GM19468 (cell line): ENCODE measurements around the gene CAMK2B.

Experiments used
- ATAC-seq: cut with Tn5 transposase; IDR thresholded peaks from one replicate; pipeline ENCODE4 v1.9.1; 2021; ENCODE audit warnings: mild to moderate bottlenecking, moderate library complexity, moderate number of reproducible peaks; ENCODE audit not compliant: unreplicated experiment; ENCODE audit errors: extremely low read depth

The CAMK2B gene

GRCh38 chr7:44277391-44277790 is 48.0 kb downstream of the CAMK2B start:
- no peak for ATAC-seq

GRCh38 chr7:44276571-44277221 is 48.7 kb downstream of the CAMK2B start:
- no peak for ATAC-seq

DNA sequence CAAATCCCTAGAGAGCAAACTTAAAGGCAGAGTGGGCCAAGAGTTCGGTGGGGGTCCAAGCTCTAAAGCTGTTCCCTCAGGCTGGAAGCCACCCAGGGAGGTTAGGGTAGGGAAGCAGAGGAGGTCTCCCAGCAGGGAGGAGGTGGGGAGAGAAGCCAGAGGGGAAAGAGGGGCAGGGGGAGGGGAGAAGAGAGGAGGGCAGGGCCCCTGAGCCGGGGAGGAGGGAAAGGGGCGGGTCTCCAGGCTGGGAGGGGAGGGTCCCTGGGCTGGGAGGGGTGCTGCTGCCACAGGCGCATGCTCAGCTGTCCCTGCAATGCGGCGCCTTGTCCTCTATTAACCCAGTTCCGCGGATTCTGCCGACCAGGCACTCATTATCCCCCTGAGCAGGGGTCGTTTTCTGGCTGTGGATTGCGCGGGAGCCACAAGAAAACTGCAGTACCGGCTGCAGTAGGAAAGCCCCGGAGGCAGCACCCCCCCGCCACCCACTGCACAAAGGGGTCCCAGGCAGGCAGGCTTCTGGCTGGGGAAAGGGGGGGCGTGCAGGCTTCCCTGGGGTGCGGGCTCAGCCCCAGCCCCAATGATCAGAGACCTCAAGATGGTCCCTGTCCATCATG is 49.3 kb downstream of the CAMK2B start:
- ATAC-seq = no peak

DNA sequence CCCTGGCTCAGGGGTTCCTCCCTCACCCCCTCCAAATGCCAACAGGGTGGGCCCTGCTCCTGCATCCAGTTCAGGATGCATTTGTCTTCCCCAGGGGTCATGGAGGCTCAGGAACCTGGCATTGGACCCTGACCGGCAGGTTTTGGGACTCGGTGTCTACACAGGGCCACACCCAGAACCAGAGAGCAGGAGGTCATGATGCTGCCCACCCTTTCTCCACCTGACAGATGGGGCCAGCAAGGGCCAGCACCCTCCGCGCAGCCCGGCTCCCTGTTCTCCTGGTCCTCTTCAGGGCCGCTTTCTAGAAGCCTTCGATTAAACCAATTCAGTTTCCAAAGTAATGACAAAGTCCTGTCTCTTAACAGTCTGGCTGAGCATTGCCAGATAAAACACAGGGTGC is 50.2 kb downstream of the CAMK2B start:
- no peak for ATAC-seq

DNA sequence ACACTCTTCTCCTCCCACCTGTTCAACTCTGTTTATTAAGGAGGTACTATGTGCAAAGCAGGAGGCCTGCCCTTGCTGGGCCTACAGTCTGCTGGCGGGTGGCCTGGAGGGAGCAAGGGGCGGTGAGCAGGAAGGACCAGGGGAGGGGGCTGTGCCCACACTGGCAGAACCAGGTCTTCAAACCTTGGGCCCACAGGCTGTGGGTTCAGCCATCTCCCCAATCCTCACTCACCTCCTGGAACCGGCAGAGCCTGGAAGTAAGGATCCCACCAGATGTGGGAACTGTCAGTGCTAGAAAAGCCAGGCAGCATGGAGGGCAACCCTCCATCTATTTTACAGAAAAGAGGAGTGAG is 50.8 kb downstream of the CAMK2B start:
- no peak for ATAC-seq

- no peak for ATAC-seq
Measured at GRCh38 chr7:44273681-44274622, 51.4 kb downstream of the CAMK2B start.

DNA sequence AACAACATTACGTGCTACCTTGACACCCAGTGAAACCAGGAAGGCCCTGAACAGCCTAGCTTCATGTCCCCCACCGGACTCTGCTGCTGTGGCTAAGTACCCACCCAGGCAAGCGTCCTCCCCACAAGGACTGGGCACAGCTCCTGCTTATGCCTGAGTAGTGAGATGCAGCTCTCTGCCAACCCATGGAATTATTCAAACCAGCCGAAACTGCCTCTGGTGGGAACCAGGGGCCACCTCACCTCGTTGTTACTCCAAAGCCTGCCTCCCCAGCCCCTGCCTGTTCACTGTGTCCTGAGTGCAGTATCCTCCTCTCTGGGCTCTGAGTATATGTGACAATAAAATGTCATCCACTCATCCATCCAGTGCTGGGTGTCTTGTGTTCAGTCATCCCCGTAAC is 52.4 kb downstream of the CAMK2B start:
- no peak for ATAC-seq

DNA sequence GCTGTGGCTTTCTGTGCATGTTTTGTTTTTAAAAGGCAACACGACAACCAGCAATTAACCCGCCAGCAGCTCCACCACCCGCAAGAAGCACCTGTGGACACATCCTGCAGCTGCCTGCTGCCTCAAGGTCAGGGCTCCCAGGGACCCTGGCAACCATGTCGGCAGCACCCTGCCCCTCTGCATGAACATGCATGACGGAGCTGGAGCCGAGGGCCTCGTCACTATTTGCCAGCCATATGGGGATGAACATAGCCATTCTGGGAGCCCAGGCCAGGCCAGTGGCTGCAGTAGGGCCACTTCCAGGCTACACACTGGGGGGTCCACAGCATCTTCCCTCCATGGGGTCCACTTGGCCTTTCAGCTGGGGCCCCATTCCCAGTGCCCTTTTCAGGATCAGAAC is 52.9 kb downstream of the CAMK2B start:
- no peak for ATAC-seq

GRCh38 chr7:44269943-44270493 is 55.4 kb downstream of the CAMK2B start:
- ATAC-seq = no peak

DNA sequence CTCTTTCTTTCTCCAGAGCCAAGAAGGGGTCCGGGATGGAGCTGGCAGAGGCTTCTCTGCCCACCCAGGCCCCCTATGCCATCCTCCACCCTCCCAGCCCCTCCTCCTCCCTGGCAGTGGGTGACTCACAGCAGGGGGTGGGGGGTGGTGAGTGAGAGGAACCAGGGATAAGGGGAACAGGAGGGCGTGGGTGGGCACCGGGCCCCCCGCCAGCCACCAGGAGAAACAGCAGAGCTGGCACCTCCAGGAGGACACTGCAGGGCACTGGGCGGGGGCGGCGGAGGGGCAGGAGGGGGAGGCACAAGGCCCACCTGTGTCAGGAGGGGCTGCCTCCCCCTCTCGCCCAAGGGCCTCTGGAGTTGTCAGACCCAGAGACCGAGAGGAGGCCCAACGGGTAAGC is 56.0 kb downstream of the CAMK2B start:
- no peak for ATAC-seq

DNA sequence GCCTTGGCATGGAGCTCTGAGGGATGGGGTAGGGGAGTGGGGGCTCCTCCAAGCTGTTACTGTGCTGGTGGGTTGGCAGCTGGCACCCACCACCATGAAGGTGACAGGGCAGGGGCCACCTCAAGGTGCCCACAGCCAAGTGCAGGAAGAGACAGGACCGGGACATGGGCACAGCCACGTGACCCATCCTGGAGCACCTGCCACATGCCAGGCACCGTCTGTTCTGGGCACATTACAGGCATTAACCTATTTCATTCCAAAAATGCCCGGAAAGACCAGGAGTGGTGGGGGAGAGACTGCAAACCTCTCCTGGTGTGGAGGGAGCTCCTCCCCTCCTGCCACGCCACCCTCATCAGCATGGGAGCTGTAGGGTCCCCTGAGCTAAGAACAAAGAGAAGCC is 56.7 kb downstream of the CAMK2B start:
- ATAC-seq = no peak

DNA sequence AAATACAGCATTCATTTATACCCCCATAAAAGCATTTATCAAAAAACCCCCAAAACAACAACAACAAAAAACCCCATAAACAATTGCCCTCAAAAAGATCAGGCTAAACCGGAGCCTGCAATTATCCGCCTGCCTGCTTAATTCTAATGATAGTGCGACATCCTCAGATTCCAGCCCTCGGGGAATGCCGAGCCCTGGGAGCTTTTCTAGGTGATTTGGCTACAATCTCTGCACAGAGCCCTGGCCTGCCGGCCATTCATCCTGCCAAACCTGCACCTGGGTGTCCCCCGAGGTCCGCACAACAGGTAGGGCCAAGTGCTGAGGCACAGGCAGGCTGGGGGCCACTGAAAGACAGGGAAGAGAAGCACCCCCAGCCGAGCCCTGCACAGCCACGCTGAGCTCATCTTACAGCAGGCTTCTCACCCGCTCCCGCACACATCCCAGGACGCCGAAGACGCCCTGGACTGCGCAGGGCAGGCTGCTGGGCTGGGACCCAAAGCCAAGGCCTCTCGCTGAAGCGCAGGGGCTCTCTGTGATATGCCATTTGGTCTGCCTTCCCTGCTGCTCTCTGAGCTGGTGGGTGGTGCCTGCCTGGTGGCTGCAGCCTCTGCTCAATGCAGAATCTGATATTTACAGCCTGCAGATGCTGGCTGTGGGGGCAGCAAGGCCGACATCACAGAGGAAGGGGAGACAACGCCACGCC is 57.5 kb downstream of the CAMK2B start:
- no peak for ATAC-seq

DNA sequence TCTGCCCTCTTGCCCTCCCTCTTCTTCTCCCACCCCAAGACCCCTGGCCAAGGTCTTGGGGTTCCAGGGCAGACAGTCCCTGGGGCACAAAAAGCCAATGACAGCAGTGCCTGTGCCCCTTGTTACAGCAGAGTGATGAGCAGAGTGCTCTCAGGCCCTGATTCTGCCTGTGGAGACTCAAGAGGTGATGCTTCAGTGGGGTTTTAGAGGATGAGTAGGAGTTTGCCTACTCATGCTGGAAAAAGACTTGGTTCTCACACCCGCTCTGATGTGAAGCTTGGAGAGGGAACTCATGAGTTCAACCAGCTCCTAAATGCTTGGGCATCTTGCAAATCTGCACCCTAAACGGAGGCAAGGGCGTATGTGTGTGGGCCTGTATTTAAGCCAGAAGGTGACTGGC is 58.2 kb downstream of the CAMK2B start:
- no peak for ATAC-seq

- ATAC-seq = no peak
Measured at GRCh38 chr7:44266526-44266925, 58.9 kb downstream of the CAMK2B start.

DNA sequence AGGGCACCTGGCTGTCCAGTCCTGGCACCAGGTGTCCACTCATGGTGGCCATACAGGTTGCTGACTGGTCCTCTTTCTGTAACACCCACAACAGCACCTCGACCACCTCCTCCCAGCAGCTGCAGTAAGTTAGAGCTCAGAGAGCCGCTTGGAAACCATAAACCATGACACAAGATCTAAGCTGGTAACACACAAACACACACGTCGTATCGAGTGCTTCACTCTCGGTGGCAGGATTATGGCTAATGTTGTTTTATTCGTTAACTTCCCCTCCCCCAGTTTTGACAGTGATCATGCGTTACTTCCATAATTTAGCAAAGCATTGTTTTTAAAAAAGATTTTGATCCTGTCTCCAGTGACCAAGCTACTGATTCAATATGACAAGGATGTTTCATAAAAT is 59.7 kb downstream of the CAMK2B start:
- ATAC-seq = no peak

DNA sequence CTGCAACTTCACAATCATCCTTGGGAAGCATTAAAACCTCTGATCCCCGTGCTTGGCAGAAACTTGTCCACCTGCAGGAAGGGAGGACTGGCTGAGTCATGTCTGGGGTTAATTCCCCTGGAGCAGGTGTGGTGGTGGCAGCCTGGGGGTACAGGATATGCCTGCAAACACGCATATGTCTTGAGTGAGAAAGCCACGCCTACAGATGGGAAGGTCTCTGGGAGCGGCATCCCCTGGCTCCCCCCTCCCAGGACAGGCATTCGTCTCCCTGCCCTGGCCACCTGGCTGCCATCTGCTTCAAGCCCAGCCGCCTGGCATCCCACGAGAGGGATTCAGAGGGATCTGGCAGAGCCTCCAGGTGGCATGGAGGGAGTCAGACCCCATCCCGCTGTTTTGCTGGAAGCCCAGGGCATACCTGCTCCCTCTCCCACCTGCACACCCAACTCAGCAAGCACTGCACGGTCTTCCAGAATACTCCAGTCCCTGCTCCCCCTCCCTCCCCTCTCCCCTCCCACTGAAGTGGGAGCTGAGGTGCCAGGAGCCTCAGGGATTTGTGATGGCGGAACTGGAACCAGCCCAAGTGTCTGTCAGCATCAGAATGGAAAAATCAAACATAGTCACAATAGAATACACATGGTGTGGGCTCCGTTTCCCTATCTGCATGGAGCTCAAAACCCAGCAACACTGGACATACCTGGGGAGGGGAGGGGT is 61.0 kb downstream of the CAMK2B start:
- no peak for ATAC-seq

DNA sequence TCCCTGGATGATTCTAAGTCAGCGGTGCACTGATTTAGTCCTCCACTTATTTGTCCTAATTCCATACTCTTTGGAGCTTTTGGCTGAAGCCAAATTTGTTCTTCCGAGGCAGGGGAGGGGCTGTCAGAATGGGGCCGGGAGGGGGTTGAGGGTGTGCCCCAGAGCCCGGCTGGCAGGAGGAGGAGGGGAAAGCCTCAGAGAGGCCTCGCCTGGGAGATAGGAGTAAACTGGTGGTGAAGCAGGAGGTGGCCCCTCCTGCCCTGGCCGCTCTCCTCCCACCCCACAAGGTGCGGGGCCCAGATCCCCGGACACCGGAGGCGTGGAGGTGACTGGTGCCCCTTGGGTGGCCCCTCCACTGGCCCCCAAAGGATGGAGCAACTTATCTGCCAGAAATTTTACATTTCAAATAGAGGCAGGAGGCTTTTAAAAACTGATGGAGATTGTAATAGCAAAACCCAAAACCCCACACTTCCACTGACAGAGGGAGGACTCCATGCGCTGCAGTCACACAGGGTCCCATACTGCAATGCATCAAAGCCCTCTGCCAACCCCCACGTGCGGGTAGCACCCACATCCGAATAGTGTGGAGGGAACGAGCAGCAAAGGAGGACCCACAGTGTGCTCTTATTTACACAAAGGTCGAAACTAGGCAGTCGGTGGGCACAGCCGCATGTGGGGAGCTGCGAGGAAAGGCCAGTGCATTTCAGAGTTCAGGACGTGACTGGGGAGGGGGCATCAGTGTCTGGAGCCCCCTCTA is 61.9 kb downstream of the CAMK2B start:
- no peak for ATAC-seq

DNA sequence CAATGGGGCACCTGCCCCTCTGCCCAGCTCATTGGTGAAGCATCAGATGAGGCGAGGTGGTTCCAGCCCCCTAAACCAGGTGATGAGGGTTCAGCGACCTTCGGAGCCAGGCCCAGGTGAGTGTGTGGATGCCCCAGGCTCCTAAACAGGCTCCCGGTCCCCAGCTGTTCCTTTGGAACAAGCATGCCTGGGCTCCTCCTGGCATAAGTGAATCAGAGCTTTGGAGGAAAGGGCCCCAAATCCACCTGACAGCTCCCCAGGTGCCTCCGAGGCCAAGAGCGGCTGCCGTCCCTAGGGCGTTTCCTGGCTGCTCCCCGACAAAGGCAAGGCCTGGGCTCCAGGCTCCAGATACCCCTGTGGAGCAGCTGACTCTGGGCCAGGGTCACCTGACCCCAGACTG is 63.4 kb downstream of the CAMK2B start:
- no peak for ATAC-seq

- no peak for ATAC-seq
Measured at GRCh38 chr7:44261240-44261639, 64.2 kb downstream of the CAMK2B start.
